HUES48 (cell line): Measurements from ENCODE around the gene ACTL8.

Experiments used
- H3K27ac ChIP-seq: one replicate; pipeline ENCODE4 v1.7.0; 2013; ENCODE audit warnings: low read depth, low read length, inconsistent platforms
- H3K27me3 ChIP-seq: 2 replicates; pipeline ENCODE4 v1.6.1; 2013; ENCODE audit warnings: mild to moderate bottlenecking, low read length; ENCODE audit not compliant: control insufficient read depth, insufficient read depth
- H3K36me3 ChIP-seq: 2 replicates; pipeline ENCODE4 v1.6.1; 2013; ENCODE audit warnings: low read length; ENCODE audit not compliant: control insufficient read depth, insufficient read depth
- H3K4me1 ChIP-seq: 2 replicates; pipeline ENCODE4 v1.6.1; 2013; ENCODE audit warnings: mild to moderate bottlenecking, low read length; ENCODE audit not compliant: control insufficient read depth, insufficient read depth
- H3K4me3 ChIP-seq: 2 replicates; pipeline ENCODE4 v1.5.1; 2013; ENCODE audit warnings: mild to moderate bottlenecking, low read depth, low read length
- H3K9ac ChIP-seq: 2 replicates; pipeline ENCODE4 v1.6.1; 2013; ENCODE audit warnings: mild to moderate bottlenecking, low read depth, low read length, moderate library complexity
- H3K9me3 ChIP-seq: 2 replicates; pipeline ENCODE4 v1.6.1; 2013; ENCODE audit warnings: low read length; ENCODE audit not compliant: control insufficient read depth, insufficient read depth

Gene ACTL8

GRCh38 chr1:17724150-17724549 is 31.0 kb upstream of the ACTL8 start:
- Histone ChIP-seq H3K9ac (no peak overlapping the region), H3K27ac (no peak overlapping the region), H3K4me1 (no peaks in the 10 kb centered on the region), H3K36me3 (no peaks in the 10 kb centered on the region), H3K9me3 (no peaks in the 10 kb centered on the region), H3K4me3 (no peak overlapping the region), H3K27me3 (no peaks in the 10 kb centered on the region)

GRCh38 chr1:17725084-17725719 is 29.9 kb upstream of the ACTL8 start:
- Histone ChIP-seq H3K9me3 (no peaks in the 10 kb centered on the region), H3K9ac (no peak overlapping the region), H3K36me3 (no peaks in the 10 kb centered on the region), H3K4me3 (no peak overlapping the region), H3K27me3 (no peaks in the 10 kb centered on the region), H3K27ac (no peak overlapping the region), H3K4me1 (no peaks in the 10 kb centered on the region)

- Histone ChIP-seq H3K9ac (no peak overlapping the region), H3K4me1 (no peaks in the 10 kb centered on the region), H3K27me3 (no peaks in the 10 kb centered on the region), H3K9me3 (no peaks in the 10 kb centered on the region), H3K4me3 (no peak overlapping the region), H3K36me3 (no peaks in the 10 kb centered on the region), H3K27ac (no peak overlapping the region)
Measured at GRCh38 chr1:17725811-17726582, 29.1 kb upstream of the ACTL8 start.

GRCh38 chr1:17728123-17728712 is 26.9 kb upstream of the ACTL8 start:
- Histone ChIP-seq H3K4me1 (no peaks in the 10 kb centered on the region), H3K4me3 (no peak overlapping the region), H3K9ac (no peak overlapping the region), H3K36me3 (no peaks in the 10 kb centered on the region), H3K27ac (no peak overlapping the region), H3K9me3 (no peaks in the 10 kb centered on the region), H3K27me3 (no peaks in the 10 kb centered on the region)

GRCh38 chr1:17729248-17729647 is 25.9 kb upstream of the ACTL8 start:
- Histone ChIP-seq H3K27me3 (no peaks in the 10 kb centered on the region), H3K9me3 (no peaks in the 10 kb centered on the region), H3K9ac (no peak overlapping the region), H3K4me3 (no peak overlapping the region), H3K4me1 (no peaks in the 10 kb centered on the region), H3K27ac (no peak overlapping the region), H3K36me3 (no peaks in the 10 kb centered on the region)

GRCh38 chr1:17729909-17730308 is 25.2 kb upstream of the ACTL8 start:
- Histone ChIP-seq H3K4me1 (no peaks in the 10 kb centered on the region), H3K9me3 (no peaks in the 10 kb centered on the region), H3K36me3 (no peaks in the 10 kb centered on the region), H3K27ac (no peak overlapping the region), H3K9ac (no peak overlapping the region), H3K27me3 (no peaks in the 10 kb centered on the region), H3K4me3 (no peak overlapping the region)

- no peaks in the 10 kb centered on the region for H3K9me3 ChIP-seq
- no peaks in the 10 kb centered on the region for H3K27me3 ChIP-seq
- no peak overlapping the region for H3K4me3 ChIP-seq
- no peak overlapping the region for H3K27ac ChIP-seq
- H3K9ac ChIP-seq = no peak overlapping the region
- H3K4me1 ChIP-seq = no peaks in the 10 kb centered on the region; the same call in 1 of the 2 replicates
- H3K36me3 ChIP-seq = no peaks in the 10 kb centered on the region
Measured at GRCh38 chr1:17731460-17731859, 23.7 kb upstream of the ACTL8 start.

GRCh38 chr1:17732475-17732874 is 22.7 kb upstream of the ACTL8 start:
- Histone ChIP-seq H3K9me3 (no peaks in the 10 kb centered on the region), H3K9ac (no peak overlapping the region), H3K4me3 (no peak overlapping the region), H3K4me1 (no peaks in the 10 kb centered on the region; the same call in 1 of the 2 replicates), H3K36me3 (no peaks in the 10 kb centered on the region), H3K27me3 (no peaks in the 10 kb centered on the region), H3K27ac (no peak overlapping the region)

- no peaks in the 10 kb centered on the region for H3K9me3 ChIP-seq
Measured at GRCh38 chr1:17733661-17734060, 21.5 kb upstream of the ACTL8 start.

GRCh38 chr1:17734609-17735008 is 20.5 kb upstream of the ACTL8 start:
- Histone ChIP-seq H3K9me3 (no peaks in the 10 kb centered on the region), H3K9ac (no peak overlapping the region), H3K27me3 (no peaks in the 10 kb centered on the region), H3K36me3 (no peaks in the 10 kb centered on the region), H3K4me1 (no peaks in the 10 kb centered on the region; the same call in 1 of the 2 replicates), H3K27ac (no peak overlapping the region), H3K4me3 (no peak overlapping the region)

More at GRCh38 chr1:17733661-17734060, 21.5 kb upstream of the ACTL8 start:
- Histone ChIP-seq H3K9ac (no peak overlapping the region), H3K4me3 (no peak overlapping the region), H3K27me3 (no peaks in the 10 kb centered on the region), H3K4me1 (no peaks in the 10 kb centered on the region; the same call in 1 of the 2 replicates), H3K36me3 (no peaks in the 10 kb centered on the region), H3K27ac (no peak overlapping the region)

GRCh38 chr1:17735348-17735747 is 19.8 kb upstream of the ACTL8 start:
- Histone ChIP-seq H3K36me3 (no peaks in the 10 kb centered on the region), H3K4me1 (no peaks in the 10 kb centered on the region; the same call in 1 of the 2 replicates), H3K4me3 (no peak overlapping the region), H3K27ac (no peak overlapping the region), H3K9ac (no peak overlapping the region), H3K9me3 (no peaks in the 10 kb centered on the region), H3K27me3 (no peaks in the 10 kb centered on the region)
